Hepatic stellate cell (primary cell): ENCODE data around the gene RASGRF2.

Experiments used
- DNase-seq: peaks from one replicate; pipeline ENCODE4 v3.0.0; 2011; ENCODE audit warnings: low spot score

RASGRF2 gene

DNA sequence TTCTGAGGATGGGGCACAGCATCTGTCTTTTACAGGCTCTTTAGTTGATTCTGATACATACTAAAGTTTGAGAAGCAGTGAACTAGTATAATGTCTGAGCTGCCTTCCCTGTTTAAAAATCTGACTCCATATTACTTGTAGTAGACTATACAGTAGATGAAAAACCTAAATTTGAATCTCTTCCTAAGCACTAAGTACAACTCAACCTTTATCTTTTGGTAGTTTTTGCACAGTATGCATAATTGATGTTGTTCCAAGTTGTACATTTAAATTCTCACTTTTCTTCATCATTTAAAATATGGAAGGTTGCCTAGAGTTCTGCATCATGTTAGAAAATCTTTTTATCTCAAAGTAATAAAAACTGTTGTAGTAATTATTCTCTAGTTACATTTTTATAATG, 174.4 kb downstream of the RASGRF2 start:
- no peak for DNase-seq

DNA sequence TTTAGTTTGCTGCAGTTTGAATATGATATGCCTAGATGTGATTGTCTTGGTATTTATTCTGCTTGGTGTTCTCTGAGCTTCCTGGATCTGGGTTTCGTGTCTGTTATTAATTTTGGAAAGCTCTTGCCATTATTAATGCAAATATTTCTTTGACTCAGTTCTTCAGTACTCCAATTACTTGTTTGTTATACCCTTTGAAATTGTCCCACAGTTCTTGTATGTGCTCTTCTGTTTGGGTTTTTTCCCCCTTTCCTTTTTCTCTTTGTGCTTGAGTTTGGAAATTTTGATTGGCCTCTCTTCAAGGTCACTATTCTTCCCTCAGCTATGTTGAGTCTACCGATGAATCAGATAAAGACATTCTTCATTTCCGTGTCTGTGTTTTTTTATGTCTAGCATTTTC, 176.4 kb downstream of the RASGRF2 start:
- DNase-seq, result no peak

DNA sequence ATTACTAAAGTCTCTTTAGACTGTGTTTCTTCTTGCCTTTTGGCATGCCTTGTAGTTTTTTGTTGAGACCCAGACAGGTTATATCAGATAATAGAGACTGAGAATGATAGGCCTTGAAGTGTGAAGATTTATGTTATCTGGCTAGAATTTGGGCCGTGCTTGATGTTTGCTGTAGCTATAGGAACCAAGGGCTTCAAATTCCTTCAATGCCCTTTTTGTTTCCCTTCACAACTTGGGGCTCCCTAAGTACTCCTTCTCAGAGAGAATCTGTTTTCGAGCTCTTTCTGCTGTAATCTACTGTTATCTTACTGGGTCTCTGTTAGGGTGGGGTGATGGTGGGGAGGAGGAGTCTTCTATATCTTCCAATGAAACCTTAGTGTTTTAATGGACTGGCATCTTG, 177.7 kb downstream of the RASGRF2 start:
- DNase-seq, result no peak

DNA sequence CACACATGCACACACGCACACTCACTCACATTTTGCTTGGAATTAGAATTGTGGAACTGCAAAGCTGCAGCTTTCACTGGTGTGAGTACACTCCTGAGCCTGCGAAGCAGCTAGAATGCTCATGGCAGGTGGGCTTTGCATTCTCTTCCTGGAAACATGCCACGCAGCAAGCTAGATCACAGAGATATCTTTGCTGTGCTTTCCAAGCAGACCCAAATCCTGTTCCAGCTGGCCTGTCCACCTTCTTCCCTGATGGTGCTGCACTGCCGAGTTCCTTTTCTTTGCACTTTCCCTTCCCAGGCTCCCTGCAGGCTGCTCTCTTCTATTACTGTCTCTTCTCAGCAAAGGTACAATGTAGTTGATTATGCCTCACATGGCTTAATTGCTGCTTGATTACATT, 180.3 kb downstream of the RASGRF2 start:
- DNase-seq, result no peak

DNA sequence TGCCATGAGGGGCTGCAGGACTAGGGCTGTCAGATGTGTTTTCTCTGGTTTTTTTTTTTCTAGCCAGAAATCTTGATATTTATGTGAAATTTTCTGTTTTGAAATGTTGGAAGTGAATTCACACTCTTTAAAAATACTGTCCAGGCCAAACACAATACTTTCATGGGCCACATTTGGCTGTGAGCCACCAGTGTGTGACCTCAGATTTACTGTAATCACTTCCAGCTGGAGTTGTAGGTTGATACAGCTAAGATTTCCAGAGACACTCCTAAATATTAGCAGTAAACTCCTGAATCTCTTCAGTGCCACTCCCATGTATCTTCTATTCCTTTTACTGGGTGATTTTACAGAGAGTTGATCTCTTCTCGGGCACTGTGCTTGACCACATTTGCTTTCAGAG, 180.8 kb downstream of the RASGRF2 start:
- DNase-seq, result peak; percentile 10

DNA sequence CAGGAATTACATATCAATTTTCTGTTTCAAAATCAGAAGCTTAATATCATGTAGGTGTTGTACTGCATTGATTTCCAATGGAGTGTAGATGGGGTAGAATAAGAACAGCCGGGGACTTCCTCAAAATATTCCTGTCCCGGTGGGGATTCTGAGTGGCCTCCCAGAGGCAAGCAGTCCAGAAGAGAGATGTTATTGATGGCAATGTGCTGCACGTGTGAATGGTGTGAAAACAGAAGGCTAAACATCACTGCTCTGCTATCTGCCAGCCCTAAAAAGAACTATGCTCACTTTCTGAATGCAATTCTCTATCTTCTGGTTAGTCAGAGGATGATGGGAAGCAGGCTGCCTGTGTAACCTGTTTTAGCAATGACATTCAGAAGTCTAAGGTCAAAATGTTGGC, 181.9 kb downstream of the RASGRF2 start:
- DNase-seq, result no peak

DNA sequence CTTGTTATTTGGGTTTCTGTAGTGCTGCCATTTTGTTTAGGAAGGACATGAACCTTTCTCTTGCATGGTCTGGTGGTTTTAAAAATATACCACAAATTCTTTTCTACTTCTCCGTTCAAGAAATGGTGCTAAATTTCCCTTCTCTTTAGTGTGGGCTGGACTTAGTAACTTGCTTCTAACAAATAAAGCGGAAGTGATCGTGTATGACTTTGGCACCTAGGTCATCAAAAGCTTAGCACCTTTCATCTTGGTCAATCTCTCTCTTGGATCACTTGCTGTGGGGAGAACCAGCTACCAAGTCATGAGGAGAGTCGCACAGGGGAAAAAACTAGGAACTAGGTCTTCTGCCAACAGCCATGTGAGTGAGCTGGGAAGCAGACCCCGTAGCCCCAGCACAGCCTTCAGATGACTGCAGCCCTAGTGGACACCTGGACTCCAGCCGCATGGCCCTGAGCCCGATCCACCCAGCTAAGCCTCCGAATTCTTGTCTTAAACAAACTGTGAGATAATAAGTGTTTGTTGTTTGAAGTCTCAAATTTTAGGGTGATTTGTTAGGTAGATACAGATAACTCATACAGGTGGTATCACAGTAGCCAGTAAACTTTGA, 185.3 kb downstream of the RASGRF2 start:
- DNase-seq, result no peak

DNA sequence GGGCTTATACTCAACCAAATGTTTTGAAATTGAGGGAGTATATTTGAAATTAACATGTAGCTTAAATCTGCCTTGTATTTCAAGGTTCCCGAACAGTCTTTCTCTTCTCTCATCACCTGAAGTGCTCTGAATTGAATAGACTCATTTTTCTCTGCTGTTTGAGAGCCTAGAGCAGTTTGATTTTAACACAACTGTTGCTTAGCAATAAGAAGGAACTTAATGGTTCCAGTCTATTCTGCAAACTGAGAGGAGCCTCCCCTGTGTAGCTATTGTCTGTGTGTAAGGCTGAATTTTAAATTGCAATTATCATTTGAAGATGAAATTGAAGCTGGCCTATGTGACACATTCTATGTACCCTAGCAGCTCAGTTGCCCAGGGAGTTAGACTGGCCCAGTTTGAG, 185.9 kb downstream of the RASGRF2 start:
- no peak for DNase-seq

DNA sequence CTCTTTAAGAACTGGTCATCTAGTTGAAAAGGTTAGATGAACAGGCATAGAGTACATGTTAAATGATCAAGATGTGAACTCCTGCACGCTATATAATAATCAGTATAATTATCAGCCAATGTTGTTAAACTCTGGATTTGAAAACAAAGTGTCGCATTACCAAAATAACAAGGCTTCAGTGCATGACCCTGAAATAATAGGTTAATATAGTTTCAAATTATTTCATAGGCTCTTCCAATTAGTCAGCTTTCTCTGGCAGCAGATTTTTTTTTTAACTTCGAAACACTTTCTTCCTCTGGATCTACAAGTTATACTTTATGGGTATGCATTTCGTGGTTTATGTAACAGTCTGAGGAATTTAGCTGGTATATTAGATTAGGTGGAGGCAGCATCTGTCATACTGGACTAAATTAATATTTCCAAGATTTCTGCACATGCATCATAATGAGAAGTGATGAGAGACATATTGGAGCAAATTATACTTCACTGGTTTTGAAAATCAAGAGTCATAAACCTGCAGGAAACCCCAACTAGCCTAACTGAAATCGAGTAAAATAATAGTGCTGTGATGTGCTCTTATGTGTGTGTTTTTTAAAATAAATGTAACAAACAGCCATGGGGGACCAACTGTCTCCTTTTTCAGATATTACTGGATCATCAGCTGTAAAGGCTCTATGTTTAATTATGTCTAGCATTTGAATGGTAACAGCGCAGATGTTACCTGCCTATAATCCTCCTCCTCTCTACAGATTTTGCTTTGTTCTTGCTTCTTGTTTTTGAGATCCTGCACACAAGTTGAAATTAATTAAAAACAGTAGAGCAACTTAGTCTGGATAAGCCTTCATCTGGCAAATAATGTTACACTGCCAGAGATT, 187.1 kb downstream of the RASGRF2 start:
- DNase-seq, result no peak

DNA sequence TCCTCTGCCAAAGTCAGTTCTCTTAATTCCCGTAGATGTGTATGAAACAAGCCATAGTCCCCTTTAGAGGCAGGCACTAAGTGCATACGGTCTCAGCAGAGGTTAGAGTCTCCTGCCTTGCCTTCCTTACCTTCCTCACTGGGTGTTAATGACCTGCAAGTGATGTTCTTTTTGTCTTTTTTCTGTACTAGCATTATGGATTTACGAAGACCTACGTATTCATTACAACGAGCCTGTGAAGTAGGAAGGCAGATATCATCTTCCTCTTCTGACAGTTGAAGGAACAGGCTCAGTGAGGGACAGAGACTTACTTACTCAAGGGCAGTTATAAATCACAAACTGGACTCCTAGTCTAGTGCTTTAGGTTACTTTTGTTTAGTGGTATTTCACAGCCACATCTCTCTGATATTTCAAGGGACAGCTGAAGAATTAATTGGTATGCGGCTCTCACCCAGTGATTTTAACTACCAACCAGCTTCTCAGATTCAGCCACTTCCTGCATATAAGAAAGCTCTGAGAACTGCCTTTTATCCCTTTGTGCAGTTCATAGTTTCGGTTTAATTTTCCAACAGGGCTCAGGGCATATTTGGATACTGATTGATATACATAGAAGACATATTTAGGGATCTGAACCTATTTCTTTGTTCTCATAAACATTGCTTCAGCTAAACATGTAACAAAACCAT, 187.9 kb downstream of the RASGRF2 start:
- DNase-seq, result no peak

DNA sequence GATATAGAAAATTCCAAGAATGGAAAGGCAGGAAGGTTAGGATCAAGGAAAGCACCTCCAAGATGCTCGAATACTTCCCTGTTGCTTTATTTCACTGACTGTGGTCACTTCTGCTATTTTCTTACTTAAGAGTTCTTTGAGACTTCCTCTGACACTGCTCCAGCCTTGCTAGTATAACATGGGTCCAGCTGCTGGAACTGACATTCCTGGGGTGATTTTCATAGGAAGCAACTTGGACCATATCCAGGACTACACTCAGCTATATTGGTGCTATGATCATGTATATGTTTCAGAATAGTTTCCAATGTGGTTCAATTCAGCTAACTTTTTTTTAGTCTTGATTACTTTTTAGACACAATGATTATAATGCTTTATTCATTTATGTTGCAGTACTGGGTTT, 191.4 kb downstream of the RASGRF2 start:
- DNase-seq, result peak; percentile 38

DNA sequence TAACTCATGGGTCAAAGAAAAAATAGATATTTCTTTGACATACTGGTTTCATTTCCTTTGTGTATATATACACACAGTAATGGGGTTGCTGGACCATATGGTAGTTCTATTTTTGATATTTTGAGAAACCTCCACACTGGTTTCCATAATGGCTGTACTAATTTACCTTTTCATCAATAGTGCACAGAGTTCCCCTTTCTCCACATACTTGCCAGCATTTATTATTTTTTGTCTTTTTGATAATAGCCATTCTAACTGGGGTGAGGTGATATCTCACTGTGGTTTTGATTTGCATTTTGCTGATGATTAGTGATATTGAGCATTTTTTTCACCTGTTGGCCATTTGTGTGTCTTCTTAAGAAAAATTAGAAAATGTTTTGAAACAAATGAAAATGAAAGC, 194.6 kb downstream of the RASGRF2 start:
- DNase-seq, result no peak

DNA sequence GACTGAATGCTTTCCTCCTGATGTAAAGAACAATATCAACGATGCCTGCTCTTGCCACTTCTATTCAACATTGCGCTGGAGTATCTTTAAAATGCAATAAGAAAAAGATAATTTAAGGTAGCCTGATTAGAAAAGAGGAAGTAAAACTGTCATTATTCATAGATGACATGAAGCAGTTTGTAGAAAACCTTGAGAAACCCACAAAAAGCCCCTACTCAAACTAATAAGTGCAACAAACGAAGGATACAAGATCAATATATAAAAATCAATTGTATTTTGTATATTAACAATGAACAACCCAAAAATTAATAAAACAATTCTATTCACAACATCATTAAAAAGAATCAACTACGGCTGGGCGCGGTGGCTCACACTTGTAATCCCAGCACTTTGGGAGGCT, 196.6 kb downstream of the RASGRF2 start:
- DNase-seq, result no peak

DNA sequence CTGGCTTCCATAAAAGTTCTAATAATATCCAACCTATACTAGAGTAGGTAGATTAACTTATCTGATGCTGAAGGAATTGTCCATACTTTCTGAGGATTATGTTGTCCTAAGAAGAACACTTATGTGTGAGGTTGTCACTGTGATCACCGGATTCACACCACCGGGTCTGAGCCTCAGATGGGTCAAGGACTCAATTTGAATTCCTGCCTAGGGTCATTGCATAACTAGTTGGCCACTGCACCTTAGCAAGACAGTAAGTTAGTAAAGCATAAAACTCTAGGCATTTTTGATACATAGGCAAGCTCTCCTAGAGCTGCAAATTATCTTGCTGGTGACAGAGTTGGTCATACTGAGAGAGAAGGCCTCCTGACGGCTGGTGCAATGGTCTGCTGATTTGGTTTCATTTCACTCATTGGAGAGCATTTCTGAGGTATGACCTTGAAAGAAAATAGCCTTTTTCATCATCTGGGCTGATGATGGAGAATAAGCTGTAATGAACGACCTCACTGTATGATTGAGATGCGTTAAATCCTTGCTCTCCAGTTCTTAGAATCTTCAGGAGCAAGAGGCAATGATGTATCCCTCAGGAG, 200.9 kb downstream of the RASGRF2 start:
- DNase-seq, result no peak

DNA sequence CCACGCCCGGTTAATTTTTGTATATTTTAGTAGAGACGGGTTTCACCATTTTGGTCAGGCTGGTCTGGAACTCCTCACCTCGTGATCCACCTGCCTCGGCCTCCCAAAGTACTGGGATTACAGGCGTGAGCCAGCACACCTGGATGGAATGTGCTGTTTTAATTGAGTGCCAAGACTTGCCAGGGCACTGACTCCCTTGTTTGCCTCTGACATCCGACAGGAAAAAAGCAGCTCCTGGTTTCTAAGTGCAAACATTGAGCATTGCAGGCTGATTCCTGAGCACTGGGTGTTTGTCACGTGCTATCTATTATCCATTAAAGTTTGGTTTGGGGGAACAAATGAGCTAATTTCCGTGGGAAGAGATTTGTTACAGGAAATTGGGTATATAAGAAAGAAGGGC, 202.3 kb downstream of the RASGRF2 start:
- no peak for DNase-seq

DNA sequence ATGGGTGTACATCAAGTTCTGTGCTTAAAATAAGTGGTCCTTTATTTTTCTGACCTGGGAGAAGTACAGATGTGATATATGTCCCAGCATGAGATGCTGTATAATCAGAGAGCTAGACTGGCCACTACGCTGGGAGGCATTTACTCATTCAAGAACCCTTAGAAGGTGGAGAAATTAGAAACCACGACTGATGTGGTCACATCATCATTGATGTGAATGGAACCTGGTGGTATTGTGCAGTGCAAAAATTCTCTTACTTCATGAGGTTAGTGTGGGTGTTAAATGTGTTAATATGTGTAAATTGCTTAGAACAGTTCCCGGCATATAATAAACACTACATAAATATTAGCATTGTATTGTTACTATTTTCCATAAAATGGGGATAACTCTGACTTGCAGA, 203.5 kb downstream of the RASGRF2 start:
- DNase-seq, result no peak

DNA sequence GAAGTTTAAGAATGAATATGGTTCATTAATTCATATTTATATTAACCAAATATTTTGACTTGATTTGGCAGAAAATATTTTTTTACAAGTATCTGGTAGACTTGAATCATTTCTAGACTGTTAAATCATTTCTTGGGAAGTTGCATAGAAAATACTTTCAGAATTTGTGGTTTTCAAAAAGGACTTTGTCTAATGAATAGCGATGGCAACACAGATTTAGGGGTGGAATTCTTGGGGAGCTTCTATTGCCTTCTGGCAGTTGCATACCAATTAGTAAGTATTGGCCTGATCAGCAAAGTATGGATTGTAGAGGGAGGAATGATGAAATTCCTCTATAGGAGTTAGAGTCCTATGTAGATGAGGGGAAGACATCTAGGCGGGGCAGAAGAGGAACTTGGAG, 204.3 kb downstream of the RASGRF2 start:
- no peak for DNase-seq

DNA sequence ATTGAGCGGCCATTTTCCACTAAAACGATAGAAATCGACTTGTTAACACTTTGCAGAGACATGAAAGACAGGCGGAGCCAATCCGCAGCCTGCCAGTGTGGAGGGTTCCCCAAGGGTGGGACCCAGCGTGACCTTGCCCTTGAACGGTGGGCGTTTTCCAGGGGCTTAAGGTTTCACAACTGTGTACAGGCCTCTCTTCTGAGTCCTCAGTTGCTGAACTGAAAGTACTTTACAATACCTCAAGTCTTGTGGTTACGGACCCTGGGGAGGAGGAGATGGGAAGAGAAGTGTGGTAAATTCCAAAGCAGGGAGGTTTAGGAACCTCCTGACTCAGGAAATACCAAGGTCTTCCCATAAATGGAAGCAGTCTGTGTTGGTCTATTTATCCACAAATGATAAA, 204.8 kb downstream of the RASGRF2 start:
- no peak for DNase-seq

DNA sequence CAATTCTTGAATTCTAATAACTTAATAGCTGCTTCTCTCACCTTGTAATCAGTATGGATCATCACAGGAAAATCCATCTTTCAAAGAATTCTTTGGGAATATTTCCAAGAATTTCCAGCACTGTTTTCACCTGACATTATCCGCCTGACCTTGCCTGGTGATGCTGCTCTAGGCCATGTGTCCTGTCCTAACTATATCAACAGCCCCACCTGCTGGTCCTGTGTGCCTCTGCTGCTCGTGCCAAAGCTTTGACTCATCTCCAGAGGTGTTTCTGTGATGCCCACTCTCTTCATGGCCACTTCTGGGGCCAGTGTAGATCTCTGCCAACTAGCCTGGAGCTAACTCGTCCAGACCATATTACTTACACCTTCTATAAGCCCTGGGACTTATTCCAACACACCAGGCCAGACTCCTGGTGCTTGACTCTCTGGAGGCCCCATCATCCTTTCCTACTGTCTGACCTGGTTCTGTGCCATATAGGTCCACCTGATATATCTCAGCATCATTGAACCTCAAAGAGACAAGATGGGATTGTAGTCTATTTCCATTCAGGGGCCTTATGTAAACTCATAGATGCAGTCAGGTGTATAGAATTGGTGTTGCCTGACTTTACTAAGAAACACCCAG, 205.4 kb downstream of the RASGRF2 start:
- peak; percentile 51 for DNase-seq

DNA sequence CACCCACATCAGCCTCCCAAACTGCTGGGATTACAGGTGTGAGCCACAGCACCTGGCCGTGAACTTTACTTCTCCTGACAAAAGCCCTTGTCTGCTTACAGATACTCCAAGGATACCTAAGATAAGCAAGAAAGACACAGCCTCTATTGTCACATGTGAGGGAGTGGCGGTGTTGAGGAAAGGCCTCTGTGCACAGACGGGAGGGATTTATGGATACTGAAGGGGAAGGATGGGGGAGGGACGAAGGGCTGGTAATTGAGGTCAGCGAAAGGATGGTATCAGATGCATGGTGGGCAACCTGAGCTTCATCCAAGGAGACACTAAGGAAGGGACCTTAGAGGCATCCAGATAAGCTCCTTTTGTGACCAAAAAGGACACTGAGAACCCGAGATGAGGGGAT, 206.3 kb downstream of the RASGRF2 start:
- DNase-seq, result no peak

DNA sequence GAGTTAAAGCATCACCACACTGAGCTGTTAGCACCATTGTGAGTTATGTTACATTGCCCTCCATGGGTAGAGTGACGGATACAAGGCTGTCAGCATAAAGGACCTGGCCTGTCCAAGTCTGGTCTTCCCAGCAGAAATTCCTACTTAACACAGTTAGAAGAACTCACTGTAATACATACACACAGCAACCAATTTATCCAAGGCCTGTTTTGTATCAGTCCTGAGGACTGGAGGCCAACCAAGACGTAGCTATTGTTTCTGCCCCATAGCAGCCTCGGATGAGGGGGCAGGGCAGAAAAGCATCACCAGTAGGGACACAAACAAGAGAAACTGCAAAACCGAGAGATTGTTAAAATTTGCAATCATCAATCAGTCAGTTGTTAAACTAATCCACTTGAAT, 206.9 kb downstream of the RASGRF2 start:
- no peak for DNase-seq

DNA sequence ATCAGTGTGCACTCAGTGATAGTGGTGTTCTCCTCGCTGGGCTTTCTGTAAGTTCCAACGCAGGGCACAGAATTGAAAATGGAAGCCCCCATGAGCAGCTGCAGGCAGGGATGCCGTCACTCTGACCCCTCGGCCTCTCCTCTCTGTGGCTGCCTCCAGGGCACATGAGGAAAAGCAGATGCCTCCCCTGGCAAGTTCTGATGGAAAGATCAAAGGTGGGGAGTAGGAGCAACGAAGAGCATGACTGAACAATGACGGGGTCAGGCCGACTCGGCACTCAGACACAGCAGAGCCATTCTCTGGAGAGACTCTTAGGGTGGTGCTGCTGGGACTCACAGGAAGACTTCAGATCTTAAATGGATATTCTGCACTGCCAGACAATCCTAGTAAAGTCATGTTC, 207.4 kb downstream of the RASGRF2 start:
- DNase-seq, result no peak
